ENCODE measurements around the gene GALNT16. TPM values are rescaled to one million over a fixed set of nuclear protein-coding genes. Genes with fewer than 3 reads are reported as not detected.
"Not testable (repeated sequence)": the region's sequence is repeated elsewhere in the genome, so short reads cannot be mapped to it uniquely, and the experiment has no call there.

Gene GALNT16
- 1 to 10 TPM in 2 of 4 donors, under 1 TPM in 2; 0.72 to 8.2 (median 2.9) TPM for total RNA-seq

DNA sequence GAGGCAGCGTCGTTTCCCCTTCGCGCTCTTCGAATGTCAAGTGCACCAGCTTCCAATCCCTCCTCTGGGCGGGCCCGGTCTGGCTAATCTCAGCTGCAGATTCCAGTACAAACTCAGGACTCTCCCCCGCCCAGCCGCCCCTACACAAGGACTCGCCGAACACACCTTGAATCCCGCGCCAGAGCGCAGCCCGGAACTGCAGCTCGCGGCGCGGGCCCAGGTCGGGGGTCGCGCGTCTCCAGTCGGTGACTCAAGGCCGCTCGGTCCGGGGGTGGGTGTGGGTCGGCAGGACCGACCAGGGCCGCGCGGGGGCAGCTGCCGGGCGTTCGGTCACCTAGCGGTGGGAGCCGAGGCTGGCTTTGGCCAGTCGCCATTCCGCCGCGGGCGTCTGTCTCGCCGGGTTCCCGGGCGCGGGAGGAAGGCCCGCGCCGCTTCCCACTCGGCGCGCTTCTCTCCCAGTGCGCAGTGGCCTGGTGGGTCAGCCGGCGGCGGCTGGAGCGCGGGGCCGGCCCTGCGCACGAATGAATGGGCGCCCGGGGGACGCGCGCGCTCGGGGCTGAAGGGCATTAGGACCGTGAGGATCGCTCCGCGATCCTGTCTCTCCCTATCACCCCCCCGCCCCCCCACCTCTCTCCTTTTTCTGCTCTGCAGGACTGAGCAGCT is at the start of gene GALNT16:
GALNT16 (plus strand) TSS at position 632 of the 663 bp plus-strand sequence. CDS start 133 bp downstream, outside the sequence.
- WGBS, 2 donors, result 1 to 4% methylated on average over 26 to 63 of the region's 74 CpGs
- DNase-seq (ENCODE audit: low spot score in 2 of 2), result no peak
- H3K4me3 ChIP-seq (ENCODE audit: low read depth, poor library complexity, severe bottlenecking), result peak within 1 kb of the TSS; percentile 36
- TF ChIP-seq POLR2A (IDR thresholded peaks at IDR 0.05), result no peak
- TF ChIP-seq, protein P1, sequence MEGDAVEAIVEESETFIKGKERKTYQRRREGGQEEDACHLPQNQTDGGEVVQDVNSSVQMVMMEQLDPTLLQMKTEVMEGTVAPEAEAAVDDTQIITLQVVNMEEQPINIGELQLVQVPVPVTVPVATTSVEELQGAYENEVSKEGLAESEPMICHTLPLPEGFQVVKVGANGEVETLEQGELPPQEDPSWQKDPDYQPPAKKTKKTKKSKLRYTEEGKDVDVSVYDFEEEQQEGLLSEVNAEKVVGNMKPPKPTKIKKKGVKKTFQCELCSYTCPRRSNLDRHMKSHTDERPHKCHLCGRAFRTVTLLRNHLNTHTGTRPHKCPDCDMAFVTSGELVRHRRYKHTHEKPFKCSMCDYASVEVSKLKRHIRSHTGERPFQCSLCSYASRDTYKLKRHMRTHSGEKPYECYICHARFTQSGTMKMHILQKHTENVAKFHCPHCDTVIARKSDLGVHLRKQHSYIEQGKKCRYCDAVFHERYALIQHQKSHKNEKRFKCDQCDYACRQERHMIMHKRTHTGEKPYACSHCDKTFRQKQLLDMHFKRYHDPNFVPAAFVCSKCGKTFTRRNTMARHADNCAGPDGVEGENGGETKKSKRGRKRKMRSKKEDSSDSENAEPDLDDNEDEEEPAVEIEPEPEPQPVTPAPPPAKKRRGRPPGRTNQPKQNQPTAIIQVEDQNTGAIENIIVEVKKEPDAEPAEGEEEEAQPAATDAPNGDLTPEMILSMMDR (IDR thresholded peaks at IDR 0.05), result no peak
- intact Hi-C loops (cut with DNase I; ENCODE audit: low total_unique reads), result no loop called here

DNA sequence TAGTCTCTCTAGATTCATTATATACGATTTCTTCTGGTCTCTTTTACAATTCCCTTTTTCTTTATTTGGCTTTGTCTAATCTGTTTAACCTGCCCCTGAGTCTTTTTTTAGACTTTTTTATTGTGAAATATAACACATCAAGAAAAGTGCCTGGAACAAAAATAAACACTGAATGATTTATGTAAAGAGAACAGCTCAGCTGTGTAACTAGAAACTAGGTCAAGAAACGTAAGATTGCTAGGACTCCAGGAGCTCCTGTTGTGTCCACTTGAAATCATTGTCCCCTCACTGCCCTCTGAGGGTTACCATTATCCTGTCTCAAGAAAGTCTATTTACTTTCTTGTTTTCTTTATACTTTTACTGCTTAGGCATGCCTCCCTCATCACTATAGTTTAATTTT is 45.6 kb upstream of the GALNT16 start:
- no peak for DNase-seq (ENCODE audit: low spot score in 2 of 2)
- TF ChIP-seq, protein P1 (IDR thresholded peaks at IDR 0.05), result no peak
- TF ChIP-seq POLR2A (IDR thresholded peaks at IDR 0.05), result no peak

DNA sequence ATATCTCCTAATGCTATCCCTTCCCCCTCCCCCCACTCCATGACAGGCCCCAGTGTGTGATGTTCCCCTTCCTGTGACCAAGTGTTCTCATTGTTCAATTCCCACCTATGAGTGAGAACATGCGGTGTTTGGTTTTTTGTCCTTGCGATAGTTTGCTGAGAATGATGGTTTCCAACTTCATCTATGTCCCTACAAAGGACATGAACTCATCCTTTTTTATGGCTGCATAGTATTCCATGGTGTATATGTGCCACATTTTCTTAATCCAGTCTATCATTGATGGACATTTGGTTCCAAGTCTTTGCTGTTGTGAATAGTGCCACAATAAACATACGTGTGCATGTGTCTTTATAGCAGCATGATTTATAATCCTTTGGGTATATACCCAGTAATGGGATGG is 42.3 kb upstream of the GALNT16 start:
- 98 to 100% methylated on average over 3 of the region's 3 CpGs for WGBS, 2 donors
- DNase-seq (ENCODE audit: low spot score in 2 of 2); intact Hi-C loops (cut with DNase I; ENCODE audit: low total_unique reads); H3K4me3 ChIP-seq (ENCODE audit: low read depth, poor library complexity, severe bottlenecking): not testable (repeated sequence)

More for the DNA sequence above, 45.6 kb upstream of the GALNT16 start:
- intact Hi-C loops (cut with DNase I; ENCODE audit: low total_unique reads), result no loop called here
- no peak overlapping the region for H3K4me3 ChIP-seq (ENCODE audit: low read depth, poor library complexity, severe bottlenecking)
- 71 to 73% methylated on average over 2 of the region's 2 CpGs for WGBS, 2 donors

- no peak for DNase-seq (ENCODE audit: low spot score in 2 of 2)
- WGBS, 2 donors, result 89 to 95% methylated on average over 4 of the region's 4 CpGs
- intact Hi-C loops (cut with DNase I; ENCODE audit: low total_unique reads), result no loop called here
- H3K4me3 ChIP-seq (ENCODE audit: low read depth, poor library complexity, severe bottlenecking), result no peak overlapping the region
- TF ChIP-seq, protein P1 (IDR thresholded peaks at IDR 0.05), result no peak
- no peak for TF ChIP-seq POLR2A (IDR thresholded peaks at IDR 0.05)
Measured at GRCh38 chr14:69224946-69225345, 35.0 kb upstream of the GALNT16 start.

- 65 to 75% methylated on average over 9 of the region's 9 CpGs for WGBS, 2 donors
- no peak for DNase-seq (ENCODE audit: low spot score in 2 of 2)
- intact Hi-C loops (cut with DNase I; ENCODE audit: low total_unique reads), result no loop called here
- no peak overlapping the region for H3K4me3 ChIP-seq (ENCODE audit: low read depth, poor library complexity, severe bottlenecking)
- no peak for TF ChIP-seq POLR2A (IDR thresholded peaks at IDR 0.05)
- TF ChIP-seq, protein P1 (IDR thresholded peaks at IDR 0.05), result no peak
Measured at GRCh38 chr14:69226178-69226577, 33.8 kb upstream of the GALNT16 start.

DNA sequence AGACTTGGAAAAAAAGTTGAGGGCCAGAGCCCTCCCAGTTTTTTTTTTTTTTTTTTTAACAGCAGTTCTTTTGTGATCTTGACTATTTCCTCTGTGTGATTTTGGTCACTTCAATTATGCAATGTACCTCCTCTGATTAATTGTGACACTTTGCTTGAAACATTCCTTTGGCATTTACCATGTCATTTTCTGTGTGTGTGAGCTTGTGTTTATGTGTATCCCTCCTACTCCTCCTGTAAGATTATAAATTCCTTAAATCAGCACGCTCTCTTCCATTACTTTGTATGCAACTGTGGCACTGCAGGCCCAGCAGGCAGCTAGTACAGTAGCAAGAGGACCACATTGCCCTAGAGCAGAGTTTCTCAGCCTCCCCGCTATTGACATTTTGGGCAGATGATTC is 33.2 kb upstream of the GALNT16 start:
- WGBS, 2 donors, result 94 to 97% methylated on average over 2 of the region's 2 CpGs
- TF ChIP-seq POLR2A (IDR thresholded peaks at IDR 0.05), result no peak
- TF ChIP-seq, protein P1 (IDR thresholded peaks at IDR 0.05), result no peak
- H3K4me3 ChIP-seq (ENCODE audit: low read depth, poor library complexity, severe bottlenecking), result no peak overlapping the region
- no peak for DNase-seq (ENCODE audit: low spot score in 2 of 2)
- intact Hi-C loops (cut with DNase I; ENCODE audit: low total_unique reads), result no loop called here
